ENCODE data around the gene TMEFF2.

GRCh38 chr2:191983591-191983990, 211.1 kb downstream of the TMEFF2 start:
- TF ChIP-seq CTCF (IDR thresholded peaks at IDR 0.05) (no peak), POLR2AphosphoS5 (IDR thresholded peaks at IDR 0.05) (no peak)

Data from prostate gland (tissue), 2 donors.